Astrocyte (in vitro differentiated cells and primary cell): ENCODE measurements around the gene PRPSAP1. TPM values are rescaled to one million over a fixed set of nuclear protein-coding genes. Genes with fewer than 3 reads are reported as not detected.

Experiments
- DNase-seq: peaks from one replicate; pipeline ENCODE4 v3.0.0-alpha.2; 2010; ENCODE audit warnings: low read depth
- FAIRE-seq: peaks from 2 replicates; lab custom pipeline; 2011; peaks lifted over from hg19 to GRCh38; lab: Jason Lieb, UNC
- H2AFZ ChIP-seq: 2 replicates; pipeline ENCODE4 v1.6.0; 2012; ENCODE audit warnings: low read depth, low read length, inconsistent platforms
- H3K27ac ChIP-seq: 2 replicates; pipeline ENCODE4 v1.5.1; 2011; ENCODE audit warnings: low read depth, low read length, inconsistent platforms
- H3K27me3 ChIP-seq: 2 replicates; pipeline ENCODE4 v1.6.0; 2011; ENCODE audit warnings: low read length, inconsistent platforms; ENCODE audit not compliant: insufficient read depth
- H3K36me3 ChIP-seq: 2 replicates; pipeline ENCODE4 v1.5.1; 2011; ENCODE audit warnings: low read length, inconsistent platforms; ENCODE audit not compliant: insufficient read depth
- H3K4me1 ChIP-seq: 2 replicates; pipeline ENCODE4 v1.5.1; 2011; ENCODE audit warnings: low read length, inconsistent platforms; ENCODE audit not compliant: insufficient read depth
- H3K4me2 ChIP-seq: 2 replicates; pipeline ENCODE4 v1.6.0; 2012; ENCODE audit warnings: low read length, inconsistent platforms
- H3K4me3 ChIP-seq: 2 replicates; pipeline ENCODE4 v1.5.1; 2011; ENCODE audit warnings: low read depth, mild to moderate bottlenecking, low read length, inconsistent platforms; ENCODE audit not compliant: insufficient read depth
- H3K79me2 ChIP-seq: 2 replicates; pipeline ENCODE4 v1.6.0; 2012; ENCODE audit warnings: mild to moderate bottlenecking, low read length, inconsistent platforms; ENCODE audit not compliant: insufficient read depth
- H3K9ac ChIP-seq: 2 replicates; pipeline ENCODE4 v1.6.0; 2012; ENCODE audit warnings: mild to moderate bottlenecking, low read length, inconsistent platforms
- H3K9me3 ChIP-seq: 2 replicates; pipeline ENCODE4 v1.5.1; 2012; ENCODE audit warnings: low read depth, mild to moderate bottlenecking, low read length, inconsistent platforms; ENCODE audit not compliant: insufficient read depth
- H4K20me1 ChIP-seq: 2 replicates; pipeline ENCODE4 v1.6.0; 2012; ENCODE audit warnings: low read length, inconsistent platforms; ENCODE audit not compliant: insufficient read depth
- H3K27ac Mint-ChIP-seq: one replicate; pipeline ENCODE4 v1.8.0; 2021; ENCODE audit warnings: mild to moderate bottlenecking, mixed read lengths; ENCODE audit not compliant: unreplicated experiment
- H3K27me3 Mint-ChIP-seq: one replicate; pipeline ENCODE4 v1.8.0; 2021; ENCODE audit warnings: low read depth, mixed read lengths; ENCODE audit not compliant: unreplicated experiment
- H3K36me3 Mint-ChIP-seq: one replicate; pipeline ENCODE4 v1.8.0; 2021; ENCODE audit warnings: low read depth, mixed read lengths; ENCODE audit not compliant: unreplicated experiment
- H3K4me1 Mint-ChIP-seq: one replicate; pipeline ENCODE4 v1.8.0; 2021; ENCODE audit warnings: low read depth, mixed read lengths; ENCODE audit not compliant: unreplicated experiment
- H3K4me3 Mint-ChIP-seq: one replicate; pipeline ENCODE4 v1.8.0; 2021; ENCODE audit warnings: mild to moderate bottlenecking, moderate library complexity, mixed read lengths; ENCODE audit not compliant: unreplicated experiment
- H3K9me3 Mint-ChIP-seq: one replicate; pipeline ENCODE4 v1.8.0; 2021; ENCODE audit warnings: mild to moderate bottlenecking, mixed read lengths; ENCODE audit not compliant: unreplicated experiment
- CTCF ChIP-seq: IDR thresholded peaks from 2 replicates; pipeline ENCODE4 v1.5.1; 2011; ENCODE audit warnings: low read depth, mild to moderate bottlenecking, inconsistent platforms, low read length, moderate library complexity; ENCODE audit not compliant: insufficient read depth
- EZH2 ChIP-seq: IDR thresholded peaks from 2 replicates; pipeline ENCODE4 v1.6.1; 2012; ENCODE audit warnings: mild to moderate bottlenecking, low read length, inconsistent platforms; ENCODE audit not compliant: insufficient read depth
- total RNA-seq: library from RNA; stranded (reverse); gene quantifications from 2 replicates; pipeline ENCODE4 v1.2.1, GENCODE V29; 2021

The PRPSAP1 gene
- total RNA-seq, 1 donor from 2014 or later, result 36.2 TPM

GRCh38 chr17:76277300-76278267 lies 76.1 kb downstream of the PRPSAP1 start:
- Histone ChIP-seq H3K27me3 (no peaks in the 10 kb centered on the region), H4K20me1 (no peaks in the 10 kb centered on the region), H3K4me2 (no peak overlapping the region), H3K27ac (no peak overlapping the region), H3K79me2 (no peaks in the 10 kb centered on the region), H3K4me3 (no peak overlapping the region), H2AFZ (no peak overlapping the region), H3K9ac (no peak overlapping the region), H3K36me3 (no peaks in the 10 kb centered on the region), H3K9me3 (no peaks in the 10 kb centered on the region), H3K4me1 (no peaks in the 10 kb centered on the region)
- Mint-ChIP-seq H3K4me3 (no peak overlapping the region), H3K27ac (peak overlapping the region; percentile 70), H3K27me3 (peaks cover 3% of the 10 kb centered on the region), H3K36me3 (peaks cover 6% of the 10 kb centered on the region), H3K9me3 (no peaks in the 10 kb centered on the region), H3K4me1 (peaks cover 5% of the 10 kb centered on the region)
- FAIRE-seq, result no peak
- DNase-seq, result no peak
- TF ChIP-seq EZH2, result no peak

GRCh38 chr17:76276461-76277299 lies 77.0 kb downstream of the PRPSAP1 start:
- H3K4me3 Mint-ChIP-seq, result peak overlapping the region; percentile 27
- no peak overlapping the region for H3K4me3 ChIP-seq
- no peak for TF ChIP-seq EZH2
- TF ChIP-seq CTCF, result no peak
- no peaks in the 10 kb centered on the region for H3K27me3 ChIP-seq
- H3K36me3 Mint-ChIP-seq, result peaks cover 3% of the 10 kb centered on the region
- peaks cover 2% of the 10 kb centered on the region for H3K4me1 ChIP-seq
- no peaks in the 10 kb centered on the region for H4K20me1 ChIP-seq
- DNase-seq (no peak), FAIRE-seq (no peak)
- no peaks in the 10 kb centered on the region for H3K79me2 ChIP-seq
- no peaks in the 10 kb centered on the region for H3K9me3 ChIP-seq
- no peak overlapping the region for H3K9ac ChIP-seq
- no peaks in the 10 kb centered on the region for H3K36me3 ChIP-seq
- H3K27me3 Mint-ChIP-seq, result no peaks in the 10 kb centered on the region
- H3K4me1 Mint-ChIP-seq, result peaks cover 5% of the 10 kb centered on the region
- H3K4me2 ChIP-seq, result no peak overlapping the region
- H3K27ac Mint-ChIP-seq, result peak overlapping the region; percentile 53
- H2AFZ ChIP-seq, result no peak overlapping the region
- no peak overlapping the region for H3K27ac ChIP-seq
- no peaks in the 10 kb centered on the region for H3K9me3 Mint-ChIP-seq

- no peak for FAIRE-seq
- H3K9me3 ChIP-seq, result no peaks in the 10 kb centered on the region
- H3K4me1 ChIP-seq, result peaks cover 2% of the 10 kb centered on the region
Measured at GRCh38 chr17:76276069-76276431, 77.7 kb downstream of the PRPSAP1 start.

More at GRCh38 chr17:76276069-76276431, 77.7 kb downstream of the PRPSAP1 start:
- no peak overlapping the region for H3K27ac ChIP-seq
- no peak overlapping the region for H3K4me3 ChIP-seq
- H3K27ac Mint-ChIP-seq, result no peak overlapping the region
- DNase-seq, result no peak
- H3K4me2 ChIP-seq, result no peak overlapping the region
- TF ChIP-seq CTCF (no peak), EZH2 (no peak)
- H3K4me3 Mint-ChIP-seq, result no peak overlapping the region
- H3K27me3 ChIP-seq, result no peaks in the 10 kb centered on the region
- H3K4me1 Mint-ChIP-seq, result peaks cover 5% of the 10 kb centered on the region
- H3K36me3 Mint-ChIP-seq, result peaks cover 3% of the 10 kb centered on the region
- H3K27me3 Mint-ChIP-seq, result no peaks in the 10 kb centered on the region
- H3K36me3 ChIP-seq, result no peaks in the 10 kb centered on the region
- H3K79me2 ChIP-seq, result no peaks in the 10 kb centered on the region
- no peak overlapping the region for H2AFZ ChIP-seq
- no peaks in the 10 kb centered on the region for H4K20me1 ChIP-seq
- H3K9me3 Mint-ChIP-seq, result no peaks in the 10 kb centered on the region
- no peak overlapping the region for H3K9ac ChIP-seq
